Putamen (tissue), 1 donor: ENCODE measurements around the gene GRK1.
"Not testable (repeated sequence)": the region's sequence is repeated elsewhere in the genome, so short reads cannot be mapped to it uniquely, and the experiment has no call there.

ENCODE experiments used
- DNase-seq: peaks from one replicate; pipeline ENCODE4 v3.0.0-alpha.2; 2016; ENCODE audit warnings: low spot score

The GRK1 gene

DNA sequence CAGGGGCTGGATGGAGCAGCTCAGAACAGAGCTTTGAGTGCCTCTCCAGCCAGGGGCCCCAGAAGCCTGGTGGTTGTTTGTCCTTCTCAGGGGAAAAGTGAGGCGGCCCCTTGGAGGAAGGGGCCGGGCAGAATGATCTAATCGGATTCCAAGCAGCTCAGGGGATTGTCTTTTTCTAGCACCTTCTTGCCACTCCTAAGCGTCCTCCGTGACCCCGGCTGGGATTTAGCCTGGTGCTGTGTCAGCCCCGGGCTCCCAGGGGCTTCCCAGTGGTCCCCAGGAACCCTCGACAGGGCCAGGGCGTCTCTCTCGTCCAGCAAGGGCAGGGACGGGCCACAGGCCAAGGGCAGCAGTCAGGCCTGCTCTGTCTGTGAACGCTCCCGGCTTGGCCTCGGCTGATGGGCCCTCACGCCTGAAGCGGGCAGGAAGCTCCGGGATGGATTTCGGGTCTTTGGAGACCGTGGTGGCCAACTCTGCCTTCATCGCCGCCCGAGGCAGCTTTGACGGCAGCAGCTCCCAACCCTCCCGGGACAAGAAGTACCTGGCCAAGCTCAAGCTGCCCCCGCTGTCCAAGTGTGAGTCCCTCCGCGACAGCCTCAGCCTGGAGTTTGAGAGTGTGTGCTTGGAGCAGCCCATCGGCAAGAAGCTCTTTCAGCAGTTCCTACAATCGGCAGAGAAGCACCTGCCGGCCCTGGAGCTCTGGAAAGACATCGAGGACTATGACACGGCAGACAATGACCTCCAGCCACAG, at the start of gene GRK1:
TSS of gene GRK1 (plus strand) at position 269 of the 751 bp plus-strand sequence. CDS start at position 437, 168 bp downstream.
- DNase-seq = no peak

DNA sequence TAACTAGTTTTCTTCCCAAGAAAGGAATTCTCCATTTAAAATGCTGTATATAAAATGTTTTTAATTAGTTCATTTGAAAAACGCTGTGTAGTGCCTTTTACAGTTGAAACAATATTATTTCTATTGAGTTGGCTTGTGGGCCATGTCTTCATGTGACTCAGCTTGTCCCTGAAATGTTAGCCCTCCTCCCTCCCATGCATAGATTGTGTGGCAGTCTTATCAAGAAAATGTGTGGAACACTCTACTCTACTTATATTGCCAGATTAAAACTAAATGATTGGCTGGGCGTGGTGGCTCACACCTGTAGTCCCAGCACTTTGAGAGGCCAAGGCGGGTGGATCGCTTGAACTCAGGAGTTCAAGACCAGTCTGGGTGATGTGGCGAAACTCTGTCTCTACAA, 49.1 kb upstream of the GRK1 start:
- DNase-seq = no peak

- no peak for DNase-seq
These were observed 48.6 kb upstream of the GRK1 start for GRCh38 chr13:113618455-113618854.

- DNase-seq = no peak
These were observed 46.8 kb upstream of the GRK1 start for GRCh38 chr13:113620036-113620796.

GRCh38 chr13:113621046-113621445, 46.0 kb upstream of the GRK1 start:
- no peak for DNase-seq

DNA sequence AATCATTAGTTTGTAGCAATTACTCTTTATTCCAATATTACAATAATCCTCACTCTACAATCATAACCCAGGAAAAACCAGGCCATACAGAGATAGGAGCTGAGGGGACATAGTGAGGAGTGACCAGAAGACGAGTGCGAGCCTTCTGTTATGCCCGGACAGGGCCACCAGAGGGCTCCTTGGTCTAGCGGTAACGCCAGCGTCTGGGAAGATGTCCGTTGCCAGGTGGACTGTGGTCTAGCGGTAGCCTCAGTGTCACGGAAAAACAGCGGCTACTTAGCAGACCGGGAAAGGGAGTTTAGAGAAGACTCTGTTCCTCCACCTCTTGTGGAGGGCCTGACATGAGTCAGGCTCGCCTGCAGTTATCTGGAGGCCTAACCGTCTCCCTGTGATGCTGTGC, 45.5 kb upstream of the GRK1 start:
- DNase-seq = not testable (repeated sequence)

- not testable (repeated sequence) for DNase-seq
These were observed 45.0 kb upstream of the GRK1 start for GRCh38 chr13:113621986-113622550.

GRCh38 chr13:113622791-113623490, 44.1 kb upstream of the GRK1 start:
- no peak for DNase-seq

GRCh38 chr13:113623491-113624234, 43.4 kb upstream of the GRK1 start:
- no peak for DNase-seq

DNA sequence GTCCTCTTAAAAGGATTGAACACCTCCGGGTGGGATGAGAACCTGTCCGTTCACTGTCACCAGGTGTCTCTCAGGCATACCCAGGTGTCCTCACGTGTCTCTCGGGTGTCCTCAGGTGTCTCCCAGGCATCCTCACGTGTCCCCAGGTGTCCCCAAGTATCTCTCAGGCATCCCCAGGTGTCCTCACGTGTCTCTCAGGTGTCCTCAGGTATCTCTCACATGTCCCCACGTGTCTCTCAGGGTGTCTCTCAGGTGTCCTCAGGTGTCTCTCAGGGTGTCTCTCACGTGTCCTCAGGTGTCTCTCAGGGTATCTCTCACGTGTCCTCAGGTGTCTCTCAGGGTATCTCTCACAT, 42.8 kb upstream of the GRK1 start:
- DNase-seq = no peak

DNA sequence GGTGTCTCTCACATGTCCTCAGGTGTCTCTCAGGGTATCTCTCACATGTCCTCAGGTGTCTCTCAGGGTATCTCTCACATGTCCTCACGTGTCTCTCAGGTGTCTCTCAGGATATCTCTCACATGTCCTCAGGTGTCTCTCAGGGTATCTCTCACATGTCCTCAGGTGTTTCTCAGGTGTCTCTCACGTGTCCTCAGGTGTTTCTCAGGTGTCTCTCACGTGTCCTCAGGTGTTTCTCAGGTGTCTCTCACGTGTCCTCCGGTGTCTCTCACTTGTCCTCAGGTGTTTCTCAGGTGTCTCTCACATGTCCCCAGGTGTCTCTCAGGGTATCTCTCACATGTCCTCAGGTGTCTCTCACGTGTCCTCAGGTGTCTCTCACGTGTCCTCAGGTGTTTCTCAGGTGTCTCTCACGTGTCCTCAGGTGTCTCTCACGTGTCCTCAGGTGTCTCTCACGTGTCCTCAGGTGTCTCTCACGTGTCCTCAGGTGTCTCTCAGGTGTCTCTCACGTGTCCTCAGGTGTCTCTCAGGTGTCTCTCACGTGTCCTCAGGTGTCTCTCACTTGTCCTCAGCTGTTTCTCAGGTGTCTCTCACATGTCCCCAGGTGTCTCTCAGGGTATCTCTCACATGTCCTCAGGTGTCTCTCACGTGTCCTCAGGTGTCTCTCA, 42.2 kb upstream of the GRK1 start:
- not testable (repeated sequence) for DNase-seq

GRCh38 chr13:113625965-113626721, 40.9 kb upstream of the GRK1 start:
- DNase-seq = no peak

GRCh38 chr13:113627136-113627535, 39.9 kb upstream of the GRK1 start:
- no peak for DNase-seq

DNA sequence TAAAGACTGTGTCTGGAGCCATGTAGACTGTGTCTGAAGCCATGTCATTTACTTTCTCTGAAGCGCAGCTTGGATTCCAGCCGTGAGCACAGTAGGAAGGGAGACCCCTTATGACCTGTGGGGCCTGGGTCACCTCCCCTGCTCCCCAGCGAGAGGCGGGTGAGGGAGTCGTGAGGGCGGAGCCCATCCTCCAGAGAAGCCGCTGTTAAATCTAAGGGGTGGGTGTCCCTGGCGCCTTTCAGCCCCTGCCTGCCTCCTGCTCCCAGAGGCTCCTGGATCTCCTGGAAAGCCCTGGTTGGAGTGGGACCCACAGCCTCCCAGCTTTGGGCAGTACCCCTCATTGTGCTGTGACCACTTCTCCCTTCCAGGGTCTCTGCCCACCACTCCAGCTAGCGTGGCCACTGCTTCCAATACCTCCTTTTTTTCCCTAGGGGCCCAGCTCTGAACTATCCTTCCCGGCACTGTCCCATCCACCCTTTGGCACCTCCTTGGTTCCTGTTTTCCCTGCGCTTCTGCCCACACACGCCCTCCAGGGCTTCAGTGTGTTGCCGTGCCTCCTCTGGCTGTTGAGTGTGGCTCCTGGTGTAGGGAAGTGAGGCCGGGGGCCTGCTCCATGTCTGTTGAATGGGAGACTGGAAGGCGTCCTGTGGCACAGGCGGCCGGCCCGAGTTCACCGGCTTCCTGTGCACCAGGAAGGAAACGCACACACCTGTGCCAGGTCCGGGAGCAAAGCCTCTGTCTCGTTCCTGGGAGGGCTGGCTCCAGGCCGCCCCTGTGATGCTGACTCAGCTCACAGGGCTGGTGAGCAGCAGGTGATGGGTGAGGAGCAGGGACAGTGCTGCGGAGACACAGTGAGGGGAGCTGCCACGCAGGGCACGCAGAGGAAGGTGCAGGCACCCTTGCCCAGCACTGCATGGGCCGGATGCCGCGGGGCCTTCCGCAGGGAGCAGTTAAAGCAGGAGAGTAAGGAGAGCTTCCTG, 38.4 kb upstream of the GRK1 start:
- DNase-seq = no peak

GRCh38 chr13:113629866-113630265, 37.2 kb upstream of the GRK1 start:
- DNase-seq = no peak

DNA sequence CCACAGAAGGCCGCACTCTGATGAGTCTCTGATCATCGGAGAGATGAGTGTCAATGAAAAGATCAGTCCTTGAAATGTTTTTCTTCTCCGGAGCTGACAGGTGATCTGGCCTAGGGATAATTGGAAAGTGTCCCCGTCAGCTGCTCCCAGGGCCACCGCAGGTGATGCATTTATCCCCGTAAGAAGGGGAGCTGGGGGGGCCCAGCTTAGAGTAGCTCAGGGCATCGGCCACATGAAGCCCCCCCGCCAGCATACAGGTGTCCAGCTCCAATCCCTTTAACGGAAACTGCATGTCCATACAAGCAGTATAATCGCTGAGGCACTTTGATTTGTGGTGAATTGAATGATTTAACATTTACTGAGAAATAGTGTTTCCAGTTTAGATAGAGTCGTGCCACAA, 36.7 kb upstream of the GRK1 start:
- DNase-seq = no peak

GRCh38 chr13:113630804-113631203, 36.2 kb upstream of the GRK1 start:
- DNase-seq = no peak

- DNase-seq = no peak
These were observed 35.5 kb upstream of the GRK1 start for GRCh38 chr13:113631341-113632095.
